Measurements from ENCODE around the gene RAD51B.
A peak's percentile ranks its signal among the peaks of the same experiment; 100 is the strongest.

The RAD51B gene

DNA sequence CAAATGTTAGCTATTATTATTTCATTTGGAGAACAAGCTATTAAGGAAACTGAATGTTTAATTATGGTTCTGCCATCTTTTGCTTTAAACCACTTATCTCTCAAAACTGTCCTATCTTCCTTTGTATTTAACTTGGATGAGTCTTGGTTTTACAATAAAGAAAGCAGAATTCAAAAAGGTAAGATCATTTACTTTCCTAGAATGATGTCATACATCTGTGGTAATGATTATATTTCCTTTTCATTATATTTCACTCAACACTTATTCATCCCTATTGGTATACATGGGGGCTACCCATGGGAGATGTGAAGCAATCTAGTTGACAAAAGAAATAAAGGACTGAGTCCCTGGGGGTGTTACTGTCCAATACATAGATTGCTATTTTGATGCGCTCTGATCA is 516.6 kb downstream of the RAD51B start:
- H3K27ac ChIP-seq (ENCODE audit: low read length) = no peak overlapping the region
- H3K4me2 ChIP-seq (ENCODE audit: low read depth, low read length) = no peak overlapping the region
- H4K20me1 ChIP-seq (ENCODE audit: insufficient read depth, low read length) = no peaks in the 10 kb centered on the region
- H3K36me3 ChIP-seq (replicated peaks; ENCODE audit: insufficient read depth, low read length) = no peaks in the 10 kb centered on the region
- H3K9me2 ChIP-seq (replicated peaks; ENCODE audit: insufficient read depth, low read length) = no peaks in the 10 kb centered on the region
- H3K27me3 ChIP-seq (replicated peaks; ENCODE audit: insufficient read depth, low read length) = no peaks in the 10 kb centered on the region; the same call in 1 of the 2 replicates
- H3K4me1 ChIP-seq (ENCODE audit: low read length) = peaks cover 24% of the 10 kb centered on the region
- no peak for DNase-seq
- H2AFZ ChIP-seq (ENCODE audit: low read length) = no peak overlapping the region
- H3K79me2 ChIP-seq (ENCODE audit: low read length) = no peaks in the 10 kb centered on the region
- no peak overlapping the region for H3K9ac ChIP-seq (ENCODE audit: low read length)
- no peaks in the 10 kb centered on the region for H3K9me3 ChIP-seq (replicated peaks; ENCODE audit: insufficient read depth, low read length)
- TF ChIP-seq EZH2 (optimal IDR thresholded peaks at IDR 0.05; ENCODE audit: low read depth, low read length) = no peak
- TF ChIP-seq, protein P1, sequence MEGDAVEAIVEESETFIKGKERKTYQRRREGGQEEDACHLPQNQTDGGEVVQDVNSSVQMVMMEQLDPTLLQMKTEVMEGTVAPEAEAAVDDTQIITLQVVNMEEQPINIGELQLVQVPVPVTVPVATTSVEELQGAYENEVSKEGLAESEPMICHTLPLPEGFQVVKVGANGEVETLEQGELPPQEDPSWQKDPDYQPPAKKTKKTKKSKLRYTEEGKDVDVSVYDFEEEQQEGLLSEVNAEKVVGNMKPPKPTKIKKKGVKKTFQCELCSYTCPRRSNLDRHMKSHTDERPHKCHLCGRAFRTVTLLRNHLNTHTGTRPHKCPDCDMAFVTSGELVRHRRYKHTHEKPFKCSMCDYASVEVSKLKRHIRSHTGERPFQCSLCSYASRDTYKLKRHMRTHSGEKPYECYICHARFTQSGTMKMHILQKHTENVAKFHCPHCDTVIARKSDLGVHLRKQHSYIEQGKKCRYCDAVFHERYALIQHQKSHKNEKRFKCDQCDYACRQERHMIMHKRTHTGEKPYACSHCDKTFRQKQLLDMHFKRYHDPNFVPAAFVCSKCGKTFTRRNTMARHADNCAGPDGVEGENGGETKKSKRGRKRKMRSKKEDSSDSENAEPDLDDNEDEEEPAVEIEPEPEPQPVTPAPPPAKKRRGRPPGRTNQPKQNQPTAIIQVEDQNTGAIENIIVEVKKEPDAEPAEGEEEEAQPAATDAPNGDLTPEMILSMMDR (IDR thresholded peaks at IDR 0.05; ENCODE audit: low read length) = no peak
- H3F3A ChIP-seq (ENCODE audit: insufficient read depth, low read length) = no peaks in the 10 kb centered on the region
- H3K4me3 ChIP-seq (ENCODE audit: low read length) = no peak overlapping the region

DNA sequence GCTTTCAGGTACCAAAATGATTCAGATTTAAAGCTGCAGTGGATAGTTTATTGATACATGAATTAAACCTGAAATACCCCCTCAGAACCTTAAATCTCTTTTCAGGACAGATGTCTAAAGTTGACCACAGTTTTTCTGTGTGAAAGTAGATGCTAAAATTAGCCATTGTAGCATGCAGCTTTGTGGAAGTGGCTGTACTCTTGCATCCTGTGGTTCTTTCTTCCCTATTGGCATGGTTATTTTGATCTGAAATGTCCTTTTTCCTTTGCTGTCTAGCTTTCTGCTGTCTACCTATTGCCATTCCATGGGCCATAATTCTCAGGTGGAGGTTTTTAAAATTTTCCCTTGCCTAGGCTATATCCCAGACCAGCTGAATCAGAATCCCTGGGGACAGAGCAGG is 517.7 kb downstream of the RAD51B start:
- H3K9me3 ChIP-seq (replicated peaks; ENCODE audit: insufficient read depth, low read length) = no peaks in the 10 kb centered on the region
- H2AFZ ChIP-seq (ENCODE audit: low read length) = no peak overlapping the region
- H3K4me3 ChIP-seq (ENCODE audit: low read length) = no peak overlapping the region
- no peak for TF ChIP-seq EZH2 (optimal IDR thresholded peaks at IDR 0.05; ENCODE audit: low read depth, low read length)
- TF ChIP-seq EZH2phosphoT487 (IDR thresholded peaks at IDR 0.05; ENCODE audit: low read length) = no peak
- TF ChIP-seq, protein P1 (IDR thresholded peaks at IDR 0.05; ENCODE audit: low read length) = no peak
- no peaks in the 10 kb centered on the region for H3K9me2 ChIP-seq (replicated peaks; ENCODE audit: insufficient read depth, low read length)
- H3K4me1 ChIP-seq (ENCODE audit: low read length) = peaks cover 31% of the 10 kb centered on the region
- peak; percentile 9 for DNase-seq
- H3K79me2 ChIP-seq (ENCODE audit: low read length) = no peaks in the 10 kb centered on the region
- no peak overlapping the region for H3K4me2 ChIP-seq (ENCODE audit: low read depth, low read length)
- no peak overlapping the region for H3K9ac ChIP-seq (ENCODE audit: low read length)
- H3K36me3 ChIP-seq (replicated peaks; ENCODE audit: insufficient read depth, low read length) = no peaks in the 10 kb centered on the region
- peaks cover 8% of the 10 kb centered on the region for H3F3A ChIP-seq (ENCODE audit: insufficient read depth, low read length)
- no peaks in the 10 kb centered on the region for H4K20me1 ChIP-seq (ENCODE audit: insufficient read depth, low read length)
- H3K27ac ChIP-seq (ENCODE audit: low read length) = no peak overlapping the region
- no peaks in the 10 kb centered on the region; the same call in 1 of the 2 replicates for H3K27me3 ChIP-seq (replicated peaks; ENCODE audit: insufficient read depth, low read length)

DNA sequence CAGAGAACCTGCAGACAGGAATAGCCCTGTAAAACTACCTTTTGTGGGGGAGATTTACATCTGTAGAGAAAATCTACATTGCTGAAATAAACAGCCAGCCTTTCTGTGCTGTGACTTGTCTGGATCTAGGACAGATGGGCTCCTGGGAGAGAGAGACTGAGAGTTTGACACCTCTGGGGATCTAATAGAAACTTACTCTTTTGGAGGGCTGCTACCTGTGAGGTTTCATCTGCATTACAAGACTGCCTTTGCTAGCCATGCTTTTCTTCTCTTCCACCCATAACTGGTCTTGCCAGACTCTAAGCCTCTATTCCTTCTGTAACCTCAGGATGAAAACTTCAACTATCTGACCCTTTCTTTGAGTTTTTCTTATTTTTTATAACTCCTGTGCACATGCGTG is 520.7 kb downstream of the RAD51B start:
- H3K4me2 ChIP-seq (ENCODE audit: low read depth, low read length) = no peak overlapping the region
- no peak overlapping the region for H3K4me3 ChIP-seq (ENCODE audit: low read length)
- no peaks in the 10 kb centered on the region for H4K20me1 ChIP-seq (ENCODE audit: insufficient read depth, low read length)
- H2AFZ ChIP-seq (ENCODE audit: low read length) = no peak overlapping the region
- no peaks in the 10 kb centered on the region for H3K79me2 ChIP-seq (ENCODE audit: low read length)
- TF ChIP-seq EZH2 (optimal IDR thresholded peaks at IDR 0.05; ENCODE audit: low read depth, low read length) = no peak
- TF ChIP-seq, protein P1 (IDR thresholded peaks at IDR 0.05; ENCODE audit: low read length) = no peak
- H3F3A ChIP-seq (ENCODE audit: insufficient read depth, low read length) = peaks cover 10% of the 10 kb centered on the region
- no peaks in the 10 kb centered on the region for H3K9me2 ChIP-seq (replicated peaks; ENCODE audit: insufficient read depth, low read length)
- H3K27ac ChIP-seq (ENCODE audit: low read length) = no peak overlapping the region
- no peaks in the 10 kb centered on the region; the same call in 1 of the 2 replicates for H3K27me3 ChIP-seq (replicated peaks; ENCODE audit: insufficient read depth, low read length)
- no peaks in the 10 kb centered on the region for H3K36me3 ChIP-seq (replicated peaks; ENCODE audit: insufficient read depth, low read length)
- H3K9ac ChIP-seq (ENCODE audit: low read length) = no peak overlapping the region
- peaks cover 35% of the 10 kb centered on the region for H3K4me1 ChIP-seq (ENCODE audit: low read length)
- no peaks in the 10 kb centered on the region for H3K9me3 ChIP-seq (replicated peaks; ENCODE audit: insufficient read depth, low read length)
- DNase-seq = no peak
